GM12874 (cell line): Measurements from ENCODE around the gene ADAMTSL2.

Experiments
- CTCF ChIP-seq: IDR thresholded peaks from 2 replicates; pipeline ENCODE4 v1.5.1; 2011; ENCODE audit warnings: low read depth, mild to moderate bottlenecking, control low read depth, low read length, moderate library complexity; ENCODE audit not compliant: insufficient read depth

The ADAMTSL2 gene

GRCh38 chr9:133521122-133522072 lies 13.1 kb upstream of the ADAMTSL2 start:
- TF ChIP-seq CTCF = no peak

DNA sequence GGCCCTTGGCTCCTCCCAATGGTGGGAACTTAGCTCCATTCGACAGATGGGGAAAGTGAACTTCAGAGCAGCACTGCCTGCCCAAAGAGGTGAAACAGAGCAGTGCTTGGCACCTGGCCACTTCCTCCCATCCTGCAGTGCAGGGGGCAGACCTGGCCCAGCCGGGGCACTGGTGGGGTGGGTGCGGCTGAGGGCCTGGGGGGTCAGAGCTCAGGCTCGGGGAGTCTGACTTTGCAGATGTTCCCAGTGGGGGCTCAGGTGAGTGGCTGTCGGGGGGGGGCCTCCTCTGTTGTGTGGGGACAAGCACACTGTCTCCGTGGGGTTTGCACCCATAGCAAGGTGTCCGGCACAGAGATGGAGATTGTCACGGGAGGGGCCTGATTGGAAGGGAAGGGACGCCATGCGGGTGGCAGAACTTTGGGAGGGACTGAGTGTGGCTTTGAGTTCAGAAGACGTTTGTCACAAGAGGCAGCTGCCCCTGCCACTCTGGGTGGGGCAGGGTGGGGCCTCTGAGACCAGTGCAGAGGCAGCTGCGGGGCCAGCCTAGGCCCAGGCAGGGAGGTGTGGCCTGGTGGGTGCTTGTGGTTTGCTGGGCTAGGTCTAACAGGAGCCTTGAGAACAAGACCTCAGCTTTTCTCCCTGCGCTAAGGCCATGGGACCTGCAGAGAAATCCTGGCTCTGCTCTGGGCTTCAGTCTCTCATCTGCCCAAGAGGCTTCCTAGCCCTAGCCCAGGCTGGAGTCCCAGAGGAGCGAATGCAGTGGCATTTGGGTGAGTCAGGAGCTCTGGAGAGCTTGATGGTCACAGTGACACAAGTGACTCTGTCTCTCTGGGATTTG lies 12.2 kb upstream of the ADAMTSL2 start:
- TF ChIP-seq CTCF = no peak

GRCh38 chr9:133523106-133523505 lies 11.4 kb upstream of the ADAMTSL2 start:
- TF ChIP-seq CTCF = no peak

DNA sequence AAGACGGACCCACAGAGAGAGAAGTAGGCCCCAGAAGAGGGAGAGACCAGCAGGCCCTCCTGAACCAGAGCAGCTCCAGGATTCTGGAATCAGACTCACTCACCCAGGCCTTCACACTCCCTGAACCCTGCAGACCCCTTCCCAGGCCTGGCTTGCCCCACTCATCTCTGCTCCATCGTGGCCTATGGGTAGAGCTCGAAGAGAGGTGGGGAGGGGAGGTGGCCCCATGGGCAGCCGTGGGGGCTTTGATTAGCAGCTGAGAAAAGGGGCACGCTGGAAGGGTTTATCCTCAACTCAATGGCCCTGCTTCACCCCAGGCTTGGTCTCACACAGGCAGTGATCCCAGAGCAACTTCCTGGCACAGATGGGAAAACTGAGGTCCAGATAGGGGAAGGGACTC lies 10.4 kb upstream of the ADAMTSL2 start:
- TF ChIP-seq CTCF = no peak

GRCh38 chr9:133524679-133525228 lies 9.8 kb upstream of the ADAMTSL2 start, which contains the start of gene MYMK:
MYMK (minus strand) TSS chr9:133524959; CDS start chr9:133524844, 115 bp downstream.
- TF ChIP-seq CTCF = no peak

GRCh38 chr9:133525677-133526076 lies 8.8 kb upstream of the ADAMTSL2 start:
- TF ChIP-seq CTCF = no peak
